CD4-positive, alpha-beta T cell treated with Interferon gamma for 1 hour (primary cell): ENCODE measurements around the gene SYMPK.

ENCODE experiments used
- DNase-seq: peaks from one replicate; pipeline ENCODE4 v3.0.0-alpha.2; 2020

Gene SYMPK

GRCh38 chr19:45866400-45867176, 3.6 kb upstream of the SYMPK start:
- no peak for DNase-seq

GRCh38 chr19:45865269-45865948, 2.5 kb upstream of the SYMPK start:
- no peak for DNase-seq

- DNase-seq = no peak
Measured at GRCh38 chr19:45864629-45865082, 1.7 kb upstream of the SYMPK start.

- DNase-seq = peak; percentile 55
Measured at GRCh38 chr19:45863840-45864628, 1.1 kb upstream of the SYMPK start, which contains the start of gene FOXA3. Gene FOXA3, plus strand, starts transcription at chr19:45864326. Its CDS starts 131 bp downstream, at chr19:45864457.

GRCh38 chr19:45863335-45863839, 440 bp upstream of the SYMPK start:
- DNase-seq = no peak

- DNase-seq = no peak
Measured at GRCh38 chr19:45862271-45862563, 730 bp downstream of the SYMPK start.

GRCh38 chr19:45860359-45861259, 2.3 kb downstream of the SYMPK start:
- no peak for DNase-seq

GRCh38 chr19:45854167-45854778, 8.7 kb downstream of the SYMPK start:
- no peak for DNase-seq

GRCh38 chr19:45852983-45853382, 10.0 kb downstream of the SYMPK start:
- DNase-seq = no peak

- DNase-seq = no peak
Measured at GRCh38 chr19:45852145-45852750, 10.7 kb downstream of the SYMPK start.

GRCh38 chr19:45848922-45849321, 14.0 kb downstream of the SYMPK start:
- DNase-seq = no peak

GRCh38 chr19:45847663-45848062, 15.3 kb downstream of the SYMPK start:
- no peak for DNase-seq

GRCh38 chr19:45842198-45842597, 20.7 kb downstream of the SYMPK start:
- DNase-seq = no peak

- no peak for DNase-seq
Measured at GRCh38 chr19:45834970-45835369, 28.0 kb downstream of the SYMPK start.

- no peak for DNase-seq
Measured at GRCh38 chr19:45828945-45829344, 34.0 kb downstream of the SYMPK start.

- no peak for DNase-seq
Measured at GRCh38 chr19:45828523-45828922, 34.4 kb downstream of the SYMPK start.

GRCh38 chr19:45827459-45828093, 35.4 kb downstream of the SYMPK start:
- no peak for DNase-seq

- no peak for DNase-seq
Measured at GRCh38 chr19:45826934-45827333, 36.0 kb downstream of the SYMPK start.

GRCh38 chr19:45825917-45826893, 36.7 kb downstream of the SYMPK start:
- DNase-seq = no peak

GRCh38 chr19:45825263-45825605, 37.7 kb downstream of the SYMPK start:
- DNase-seq = no peak
